ENCODE results near the gene GOLGA6L4.
"Not testable (repeated sequence)": the region's sequence is repeated elsewhere in the genome, so short reads cannot be mapped to it uniquely, and the experiment has no call there.

GOLGA6L4 gene, protein sequence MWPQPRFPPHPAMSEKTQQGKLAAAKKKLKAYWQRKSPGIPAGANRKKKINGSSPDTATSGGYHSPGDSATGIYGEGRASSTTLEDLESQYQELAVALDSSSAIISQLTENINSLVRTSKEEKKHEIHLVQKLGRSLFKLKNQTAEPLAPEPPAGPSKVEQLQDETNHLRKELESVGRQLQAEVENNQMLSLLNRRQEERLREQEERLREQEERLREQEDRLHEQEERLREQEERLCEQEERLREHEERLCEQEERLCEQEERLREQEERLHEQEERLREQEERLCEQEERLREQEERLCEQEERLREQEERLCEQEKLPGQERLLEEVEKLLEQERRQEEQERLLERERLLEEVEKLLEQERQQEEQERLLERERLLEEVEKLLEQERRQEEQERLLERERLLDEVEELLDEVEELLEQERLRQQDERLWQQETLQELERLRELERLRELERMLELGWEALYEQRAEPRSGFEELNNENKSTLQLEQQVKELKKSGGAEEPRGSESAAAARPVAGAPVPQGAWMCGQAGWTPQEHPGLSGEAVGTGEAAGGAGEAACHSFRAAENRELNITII

DNA sequence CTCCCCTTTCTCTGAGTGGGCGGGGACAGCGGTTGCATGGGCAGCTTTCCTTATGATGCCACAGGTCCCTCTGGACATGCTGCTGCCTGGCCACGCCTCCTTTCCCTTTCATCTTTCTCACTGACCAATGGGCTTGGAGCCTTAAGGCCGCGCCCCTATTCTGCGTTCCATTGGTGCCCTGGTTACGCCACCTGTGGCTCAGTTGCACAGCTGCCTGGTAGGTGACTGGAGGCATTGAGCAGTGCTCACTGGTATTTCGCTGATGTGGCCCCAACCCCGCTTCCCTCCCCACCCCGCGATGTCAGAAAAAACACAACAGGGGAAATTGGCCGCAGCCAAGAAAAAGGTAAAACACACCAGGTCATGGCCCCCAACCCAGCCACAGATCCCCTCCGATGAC, at the start of gene GOLGA6L4:
Gene GOLGA6L4 (plus strand): TSS at position 201 of the 400 bp plus-strand sequence. CDS start 62 bp downstream, at position 263.
- in situ Hi-C loops (cut with HindIII; ENCODE audit: low sequenced_read_pairs); H3K4me3 ChIP-seq (ENCODE audit: low read depth, low read length); DNase-seq (ENCODE audit: low read depth, low spot score): not testable (repeated sequence)

DNA sequence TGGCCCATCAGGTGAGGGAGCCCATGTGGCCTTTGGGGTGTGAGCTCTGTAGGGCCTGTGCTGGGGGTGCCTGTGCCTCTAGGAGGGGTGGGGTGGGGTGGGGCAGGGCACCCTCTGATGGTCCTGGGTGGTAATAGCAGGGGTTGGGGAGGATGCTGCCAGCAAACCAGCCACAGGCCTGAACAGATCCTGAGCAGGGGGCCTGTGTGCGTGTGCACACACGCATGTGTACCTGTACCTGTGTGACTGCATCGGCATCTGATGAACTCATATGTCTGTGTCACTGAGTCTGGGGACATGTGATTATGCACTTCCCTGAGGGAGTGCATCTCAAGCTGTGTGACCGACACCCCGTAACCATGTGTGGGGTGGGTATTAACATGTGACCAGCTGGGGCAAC, 42.6 kb upstream of the GOLGA6L4 start:
- H3K4me3 ChIP-seq (ENCODE audit: low read depth, low read length); in situ Hi-C loops (cut with HindIII; ENCODE audit: low sequenced_read_pairs); DNase-seq (ENCODE audit: low read depth, low spot score): not testable (repeated sequence)

DNA sequence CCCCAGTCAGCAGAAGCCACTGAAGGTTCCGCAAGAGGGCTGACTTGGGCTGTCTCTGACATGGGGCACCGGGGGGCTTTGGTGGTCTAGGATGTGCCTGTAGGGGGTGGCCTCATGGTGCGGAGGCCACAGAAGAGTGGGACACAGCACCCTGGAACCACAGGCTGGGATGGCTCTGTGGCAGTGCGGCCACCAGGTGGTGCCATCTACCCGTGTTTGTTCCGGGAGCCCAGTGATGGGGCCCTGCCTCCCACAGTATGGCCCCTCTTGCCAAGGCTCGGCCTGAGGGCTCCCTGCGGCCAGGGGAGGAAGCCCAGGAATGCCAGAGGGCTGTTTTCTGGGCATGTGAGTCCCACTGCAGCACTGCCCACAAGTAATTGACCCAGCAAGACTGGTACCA, 40.0 kb upstream of the GOLGA6L4 start:
- in situ Hi-C loops (cut with HindIII; ENCODE audit: low sequenced_read_pairs); H3K4me3 ChIP-seq (ENCODE audit: low read depth, low read length); DNase-seq (ENCODE audit: low read depth, low spot score): not testable (repeated sequence)

DNA sequence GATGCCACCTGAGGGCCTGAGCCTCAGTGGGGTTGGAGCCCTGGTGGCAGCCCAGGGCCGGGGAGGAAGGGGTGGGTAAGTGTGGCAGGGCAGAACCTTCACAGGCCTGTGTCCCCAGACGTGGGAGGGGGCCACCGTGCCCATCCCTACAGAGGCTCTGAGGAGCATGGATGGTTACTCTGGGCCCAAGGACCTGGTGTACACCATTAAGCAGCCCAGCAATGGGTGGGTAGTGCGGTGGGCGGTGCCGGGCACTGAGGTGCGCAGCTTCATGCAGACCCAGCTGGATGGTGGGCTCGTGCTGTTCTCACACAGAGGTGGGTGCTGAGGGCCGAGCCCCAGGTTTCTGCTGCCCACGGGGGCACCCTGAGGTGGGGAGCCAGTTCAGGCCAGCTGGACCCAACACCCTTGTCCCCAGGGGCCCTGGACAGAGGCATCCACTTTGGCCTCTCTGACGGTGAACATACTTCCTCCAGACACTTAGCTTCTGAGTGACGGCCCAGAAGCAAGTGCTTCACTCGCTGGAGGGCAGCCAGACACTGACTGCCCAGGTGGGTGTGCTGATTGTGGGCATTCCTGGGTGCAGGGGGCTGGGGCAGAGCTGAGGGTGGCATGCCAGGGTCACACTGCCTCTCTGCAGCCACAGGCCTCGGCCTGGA, 38.9 kb upstream of the GOLGA6L4 start:
- H3K4me3 ChIP-seq (ENCODE audit: low read depth, low read length); in situ Hi-C loops (cut with HindIII; ENCODE audit: low sequenced_read_pairs); DNase-seq (ENCODE audit: low read depth, low spot score): not testable (repeated sequence)

DNA sequence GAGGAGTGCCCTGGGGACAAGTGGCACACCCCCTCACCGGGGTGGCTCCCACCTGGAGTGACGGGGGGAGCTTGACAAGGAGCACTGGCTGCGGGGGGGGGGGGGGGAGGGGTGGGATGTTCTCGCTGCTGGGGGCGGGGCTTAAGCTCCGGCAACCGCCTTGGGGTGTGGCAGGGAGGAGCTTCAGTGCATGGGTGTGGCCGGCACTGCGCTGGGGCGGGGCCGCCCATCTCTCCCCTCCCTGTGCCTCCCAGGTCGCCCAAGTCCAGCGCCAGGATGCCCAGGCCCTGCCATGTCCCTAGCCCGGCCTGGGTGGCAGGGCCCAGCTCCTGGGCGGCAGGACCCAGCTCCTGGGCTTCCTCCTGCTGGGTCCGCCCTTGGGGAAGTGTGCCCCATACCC, 35.7 kb upstream of the GOLGA6L4 start:
- DNase-seq (ENCODE audit: low read depth, low spot score); in situ Hi-C loops (cut with HindIII; ENCODE audit: low sequenced_read_pairs); H3K4me3 ChIP-seq (ENCODE audit: low read depth, low read length): not testable (repeated sequence)

DNA sequence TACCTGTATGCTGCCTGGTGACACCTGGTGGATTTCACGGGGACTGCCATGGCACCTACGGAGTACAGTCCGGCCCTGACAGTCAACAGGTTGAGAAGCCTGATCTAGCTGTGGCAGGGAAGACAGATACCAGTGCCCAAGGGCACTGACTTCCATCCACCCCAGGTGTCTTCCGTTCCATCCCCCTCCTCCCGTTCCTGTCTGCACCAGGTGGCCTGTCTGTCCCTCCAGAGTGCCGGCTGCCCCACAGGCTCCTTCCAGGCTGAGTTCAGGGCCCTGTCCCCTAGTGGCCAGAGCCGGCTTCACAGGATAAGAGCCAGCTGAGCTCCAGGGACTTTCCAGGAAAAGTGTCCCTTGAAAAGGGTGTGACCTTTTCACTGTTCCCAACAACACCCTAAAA, 10.9 kb downstream of the GOLGA6L4 start:
- H3K4me3 ChIP-seq (ENCODE audit: low read depth, low read length); DNase-seq (ENCODE audit: low read depth, low spot score); in situ Hi-C loops (cut with HindIII; ENCODE audit: low sequenced_read_pairs): not testable (repeated sequence)
